ENCODE measurements around the gene DRD4.
"Not testable (repeated sequence)": the region's sequence is repeated elsewhere in the genome, so short reads cannot be mapped to it uniquely, and the experiment has no call there.

Gene DRD4

DNA sequence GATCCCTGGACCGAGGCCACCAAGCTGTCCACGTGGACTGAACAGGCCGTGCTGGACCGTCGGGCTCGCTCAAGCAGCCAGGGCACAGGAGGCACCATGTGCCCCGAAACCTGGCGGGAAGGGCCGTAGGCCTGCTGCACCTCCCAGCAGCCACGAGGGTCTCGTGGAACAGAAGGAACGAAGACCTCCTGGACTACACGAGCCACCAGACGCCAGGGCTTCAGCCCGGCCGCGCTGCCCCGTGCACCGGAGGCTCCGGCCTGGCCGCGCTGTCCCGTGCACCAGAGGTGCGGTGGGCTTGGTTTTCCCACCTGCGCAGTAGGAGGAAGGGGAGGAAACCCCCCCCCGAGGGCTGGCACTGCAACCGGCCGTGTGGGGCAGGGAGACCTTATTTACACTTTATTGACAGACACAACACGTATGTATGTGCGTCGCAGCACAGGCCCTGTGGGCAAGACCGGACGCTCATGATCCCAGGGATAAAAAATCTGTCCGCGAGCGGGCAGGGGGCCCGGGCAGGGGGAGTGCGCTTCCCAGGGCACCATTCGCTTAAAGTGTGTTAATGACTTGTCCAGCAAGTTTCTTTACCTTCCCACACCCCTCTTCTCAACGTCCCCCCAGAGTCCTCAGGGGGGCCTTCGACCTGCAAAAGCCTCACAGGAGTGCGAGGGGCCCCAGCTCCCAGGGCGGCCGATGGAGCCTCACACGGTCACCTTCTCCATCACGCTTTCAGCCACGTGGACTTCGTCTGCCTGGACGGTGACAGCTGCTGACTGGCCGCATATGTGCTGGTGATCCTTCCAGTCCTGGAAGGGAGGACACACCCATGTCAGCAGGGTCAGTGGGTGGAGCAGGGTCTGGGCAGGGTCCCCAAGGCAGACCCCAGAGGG is 7.0 kb downstream of the DRD4 start:
- no peak for DNase-seq (ENCODE audit: low read depth, low spot score)

DNA sequence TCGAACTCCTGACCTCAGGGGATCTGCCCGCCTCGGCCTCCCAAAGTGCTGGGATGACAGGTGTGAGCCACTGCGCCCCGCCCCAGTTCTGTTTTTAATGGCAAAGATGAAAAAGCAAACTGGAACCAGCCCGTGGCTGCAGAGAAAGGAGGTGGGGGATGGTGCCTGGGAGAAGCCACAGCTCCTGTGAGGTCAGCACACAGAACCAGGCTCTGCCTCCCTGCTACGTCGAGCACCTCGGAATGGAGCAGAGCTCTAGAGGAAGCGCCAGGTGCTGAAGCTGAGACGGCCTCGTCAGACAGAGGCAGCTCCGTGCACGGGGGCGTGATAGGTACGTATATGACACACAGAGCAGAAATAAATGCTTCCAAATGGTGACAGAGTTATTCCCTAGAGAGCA is 8.5 kb downstream of the DRD4 start:
- no peak for DNase-seq (ENCODE audit: low read depth, low spot score)

GRCh38 chr11:646214-646613 is 9.1 kb downstream of the DRD4 start:
- DNase-seq (ENCODE audit: low read depth, low spot score): no peak

DNA sequence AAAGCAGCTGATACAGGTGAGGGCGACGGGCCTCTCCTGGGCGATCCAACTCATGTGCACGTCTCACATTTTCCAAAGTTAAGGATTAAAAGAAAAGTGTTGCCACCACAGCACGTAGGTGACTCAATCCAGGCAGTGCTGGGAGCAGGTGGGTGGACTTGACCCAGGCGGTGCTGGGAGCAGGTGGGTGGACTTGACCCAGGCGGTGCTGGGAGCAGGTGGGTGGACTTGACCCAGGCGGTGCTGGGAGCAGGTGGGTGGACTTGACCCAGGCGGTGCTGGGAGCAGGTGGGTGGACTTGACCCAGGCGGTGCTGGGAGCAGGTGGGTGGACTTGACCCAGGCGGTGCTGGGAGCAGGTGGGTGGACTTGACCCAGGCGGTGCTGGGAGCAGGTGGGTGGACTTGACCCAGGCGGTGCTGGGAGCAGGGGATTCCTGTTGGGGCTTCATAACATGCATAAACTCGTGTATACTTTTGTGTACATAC is 10.6 kb downstream of the DRD4 start:
- DNase-seq (ENCODE audit: low read depth, low spot score): not testable (repeated sequence)

DNA sequence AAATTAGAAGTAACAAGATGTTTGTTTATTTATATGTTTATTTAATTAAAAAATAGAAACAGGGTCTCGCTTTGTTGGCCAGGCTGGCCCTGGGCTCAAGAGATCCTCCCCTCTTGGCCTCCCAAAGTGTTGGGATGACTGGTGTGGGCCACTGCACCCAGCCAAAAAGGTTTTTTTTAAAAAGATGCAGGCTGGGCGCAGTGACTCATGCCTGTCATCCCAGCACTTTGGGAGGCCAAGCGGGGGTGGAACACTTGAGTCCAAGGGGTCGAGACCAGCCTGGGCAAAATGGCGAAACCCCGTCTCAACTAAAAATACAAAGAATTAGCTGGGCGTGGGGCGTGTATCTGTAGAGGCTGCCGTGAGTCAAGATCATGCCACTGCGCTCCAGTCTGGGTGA is 13.4 kb downstream of the DRD4 start:
- DNase-seq (ENCODE audit: low read depth, low spot score): no peak

GRCh38 chr11:653136-653535 is 16.1 kb downstream of the DRD4 start:
- not testable (repeated sequence) for DNase-seq (ENCODE audit: low read depth, low spot score)

DNA sequence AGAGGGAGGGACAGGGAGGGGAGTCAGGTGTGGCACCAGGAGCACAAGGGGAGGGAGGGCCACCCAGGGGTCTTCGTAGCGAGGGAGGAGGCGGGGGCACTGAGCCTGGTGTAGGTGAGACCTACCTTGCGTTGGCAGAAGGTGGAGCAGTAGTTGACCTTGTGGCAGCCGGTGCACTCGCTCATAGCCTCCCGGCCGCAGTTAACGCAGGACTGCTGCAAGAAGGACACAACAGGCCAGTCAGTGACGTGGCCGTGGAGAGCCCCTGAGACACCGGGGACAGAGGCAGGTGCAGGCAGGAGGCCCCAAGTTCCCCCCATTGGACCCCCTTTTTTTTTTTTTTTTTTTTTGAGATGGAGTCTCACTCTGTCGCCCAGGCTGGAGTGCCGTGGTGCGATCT is 16.8 kb downstream of the DRD4 start:
- no peak for DNase-seq (ENCODE audit: low read depth, low spot score)

GRCh38 chr11:654444-654843 is 17.4 kb downstream of the DRD4 start:
- DNase-seq (ENCODE audit: low read depth, low spot score): not testable (repeated sequence)

DNA sequence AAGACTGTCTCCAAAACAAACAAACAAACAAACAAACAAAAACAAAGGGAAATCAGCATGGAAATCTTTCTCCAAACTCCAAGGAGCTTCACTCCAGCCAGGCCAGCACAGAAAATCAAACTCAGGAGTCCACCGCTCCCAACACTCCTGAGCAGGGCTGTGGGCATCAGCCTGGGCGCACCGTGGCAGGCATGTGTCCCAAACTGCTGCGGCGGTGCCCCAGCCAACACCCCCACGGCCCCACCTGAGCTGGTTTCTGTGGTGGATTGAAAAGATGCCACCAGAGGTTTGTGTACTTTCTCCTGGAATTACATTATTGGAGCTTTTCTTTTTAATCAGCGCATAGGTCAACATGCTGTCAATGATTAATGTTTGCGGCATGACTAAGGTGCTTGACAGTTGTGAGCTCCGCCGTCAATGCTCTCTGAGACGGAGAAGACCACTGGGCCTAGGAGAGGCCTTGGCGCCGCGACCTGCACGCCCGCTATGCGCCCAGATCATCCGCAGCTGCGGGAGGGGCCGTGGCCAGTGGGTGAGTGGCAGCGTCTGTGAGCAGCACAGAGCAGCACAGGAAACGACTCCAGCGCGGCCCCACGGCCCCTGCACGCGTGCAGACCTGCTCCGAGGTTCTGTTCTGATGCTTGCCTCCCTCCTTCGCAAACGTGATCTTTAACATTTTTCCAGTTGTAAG is 18.1 kb downstream of the DRD4 start:
- DNase-seq (ENCODE audit: low read depth, low spot score): no peak

DNA sequence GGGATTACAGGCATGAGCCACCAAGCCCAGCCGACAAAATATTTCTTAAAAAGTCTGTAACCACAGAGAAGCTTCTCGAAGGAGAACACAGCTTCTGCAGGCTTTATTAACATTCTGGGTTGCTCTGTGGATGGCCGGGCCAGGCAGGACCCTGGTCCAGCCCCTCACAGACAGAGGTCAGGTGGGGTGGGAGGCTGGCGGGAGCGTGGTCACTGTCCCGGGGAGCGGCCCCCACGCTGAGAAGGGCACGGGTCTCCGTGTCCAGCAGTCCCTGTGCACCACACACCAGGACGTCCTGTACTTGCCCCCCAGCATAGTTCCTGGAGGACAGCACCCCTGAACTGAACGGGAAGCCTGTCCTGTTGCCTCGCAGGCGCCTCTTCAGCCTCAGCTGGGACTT is 19.4 kb downstream of the DRD4 start:
- no peak for DNase-seq (ENCODE audit: low read depth, low spot score)

DNA sequence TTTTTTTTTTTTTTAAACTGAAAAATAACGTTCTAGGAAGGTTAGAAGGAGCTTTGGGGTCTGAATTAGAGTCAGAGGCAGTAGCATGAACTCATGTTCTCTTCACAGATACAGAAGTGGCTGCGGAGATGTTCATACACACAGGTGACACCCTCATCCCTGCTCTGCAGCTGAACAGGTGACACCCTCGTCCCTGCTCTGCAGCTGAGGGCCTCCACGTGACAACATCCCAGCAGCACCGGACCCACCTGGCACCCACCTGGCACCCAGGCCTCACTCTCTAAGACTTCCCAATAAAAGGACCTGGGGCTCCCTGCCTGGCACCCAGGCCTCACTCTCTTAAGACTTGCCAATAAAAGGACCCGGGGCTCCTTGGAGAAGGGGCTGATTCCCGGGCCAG is 19.8 kb downstream of the DRD4 start:
- DNase-seq (ENCODE audit: low read depth, low spot score): no peak

DNA sequence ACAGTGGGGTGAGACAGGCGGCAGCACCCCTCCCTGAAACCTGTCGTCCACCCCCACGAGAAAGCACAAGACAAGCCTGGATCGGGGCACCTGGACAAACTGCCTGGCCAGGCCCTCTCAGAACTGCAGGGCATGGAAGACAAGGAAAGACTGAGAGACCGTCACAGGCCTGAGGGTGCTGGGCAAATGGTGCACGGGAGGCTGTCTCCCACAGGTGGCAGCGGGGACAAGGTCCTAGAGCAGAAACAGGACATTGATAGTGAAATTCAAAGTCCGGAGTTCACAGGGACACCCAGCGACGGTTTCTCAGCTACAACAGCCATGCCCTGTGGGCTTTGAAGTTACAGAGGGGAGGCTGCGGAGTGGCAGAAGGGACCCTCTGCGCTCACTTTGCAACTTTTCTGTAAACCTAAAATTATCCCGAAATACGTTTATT is 20.6 kb downstream of the DRD4 start:
- no peak for DNase-seq (ENCODE audit: low read depth, low spot score)

DNA sequence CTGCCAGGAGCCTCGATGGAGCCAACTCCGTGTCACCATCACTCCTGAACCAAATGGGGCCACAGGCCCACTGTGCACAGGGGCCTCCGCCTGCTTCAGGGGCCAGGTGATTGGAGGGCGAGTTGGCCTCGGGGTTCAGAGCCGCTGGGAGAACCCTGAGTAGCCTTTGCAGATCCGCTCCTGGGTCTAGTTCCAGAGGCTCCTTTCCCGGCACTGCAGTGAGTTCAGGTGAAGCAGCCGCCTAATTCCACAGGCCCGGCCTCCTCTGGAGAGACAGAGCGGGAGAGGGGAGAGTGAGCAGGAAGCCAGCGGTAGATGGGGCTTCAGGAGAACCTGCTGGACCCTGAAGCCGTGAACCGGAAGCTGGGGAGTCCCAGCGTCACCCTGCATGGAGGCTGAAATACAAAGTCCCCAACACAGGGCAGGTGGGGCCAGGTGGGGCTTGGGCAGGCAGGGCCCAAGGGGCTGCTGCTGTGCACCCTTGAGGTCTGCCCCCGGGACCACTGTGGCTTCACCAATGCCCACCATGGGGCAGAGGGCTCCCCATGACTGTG is 22.5 kb downstream of the DRD4 start:
- DNase-seq (ENCODE audit: low read depth, low spot score): no peak

DNA sequence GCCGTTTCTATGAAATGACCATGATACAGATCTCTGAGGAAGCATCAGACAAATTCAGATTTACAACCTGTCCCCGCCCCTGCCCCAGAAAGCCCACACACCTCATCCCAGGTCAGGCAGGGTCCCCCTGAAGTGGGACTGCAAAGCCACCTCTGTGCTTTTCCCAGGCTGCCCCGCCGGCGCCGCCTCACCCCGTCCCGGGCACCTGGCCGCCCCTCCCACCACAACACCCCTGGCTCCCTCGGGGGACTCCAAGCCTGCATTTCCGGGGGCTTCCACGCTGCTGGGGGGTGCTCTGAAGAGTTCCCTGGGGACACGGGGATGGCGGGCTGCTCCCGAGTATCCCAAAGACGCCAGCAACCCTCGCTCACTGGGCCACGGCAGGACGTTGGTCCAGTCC is 23.2 kb downstream of the DRD4 start:
- no peak for DNase-seq (ENCODE audit: low read depth, low spot score)

- DNase-seq (ENCODE audit: low read depth, low spot score): no peak
Observed at GRCh38 chr11:660681-661444, 23.8 kb downstream of the DRD4 start.

- peak; percentile 75 for DNase-seq (ENCODE audit: low read depth, low spot score)
Observed at GRCh38 chr11:662689-663274, 25.7 kb downstream of the DRD4 start.

DNA sequence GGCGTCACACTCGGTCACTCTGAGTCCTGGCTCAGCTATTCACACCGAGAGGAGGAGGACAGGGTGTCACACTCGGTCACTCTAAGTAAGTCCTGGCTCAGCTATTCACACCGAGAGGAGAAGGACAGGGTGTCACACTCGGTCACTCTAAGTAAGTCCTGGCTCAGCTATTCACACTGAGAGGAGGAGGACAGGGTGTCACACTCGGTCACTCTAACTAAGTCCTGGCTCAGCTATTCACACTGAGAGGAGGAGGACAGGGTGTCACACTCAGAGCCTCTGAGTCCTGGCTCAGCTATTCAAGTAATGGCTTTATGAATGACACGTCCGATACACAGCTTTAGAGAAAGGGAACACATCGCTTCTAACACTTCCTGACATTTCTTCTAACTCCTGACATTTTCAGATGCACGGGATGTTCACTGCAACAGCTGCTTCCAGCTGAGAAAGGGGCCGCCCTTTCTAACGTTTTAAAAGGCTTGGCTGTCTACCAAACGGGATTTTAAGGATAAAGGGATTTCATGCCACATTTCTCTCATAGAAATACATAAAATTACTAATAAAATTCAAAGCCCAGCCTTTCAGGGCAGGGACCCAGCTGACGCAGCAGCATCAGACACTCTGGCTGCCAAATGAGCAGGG is 28.1 kb downstream of the DRD4 start:
- DNase-seq (ENCODE audit: low read depth, low spot score): no peak

- no peak for DNase-seq (ENCODE audit: low read depth, low spot score)
Observed at GRCh38 chr11:665704-666281, 28.7 kb downstream of the DRD4 start.

DNA sequence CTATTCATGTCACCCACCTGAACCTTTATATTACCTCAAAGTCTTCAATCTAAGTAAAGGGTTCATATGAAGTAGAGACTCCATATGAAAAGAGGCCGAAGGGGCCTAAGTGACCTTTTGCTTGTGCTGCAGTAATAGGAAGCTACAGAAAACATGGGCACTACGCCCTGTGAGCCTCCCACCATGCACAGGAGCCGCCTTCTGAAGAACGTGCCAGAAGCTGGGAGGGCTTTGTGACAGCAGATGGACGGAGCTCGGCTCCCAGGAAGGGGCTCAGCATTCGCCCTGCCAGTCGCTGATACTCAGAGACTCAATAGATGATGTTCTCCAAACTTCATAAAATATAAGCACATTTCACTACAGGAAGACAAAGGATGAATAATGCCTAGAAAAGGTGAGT is 36.8 kb downstream of the DRD4 start:
- DNase-seq (ENCODE audit: low read depth, low spot score): no peak

DNA sequence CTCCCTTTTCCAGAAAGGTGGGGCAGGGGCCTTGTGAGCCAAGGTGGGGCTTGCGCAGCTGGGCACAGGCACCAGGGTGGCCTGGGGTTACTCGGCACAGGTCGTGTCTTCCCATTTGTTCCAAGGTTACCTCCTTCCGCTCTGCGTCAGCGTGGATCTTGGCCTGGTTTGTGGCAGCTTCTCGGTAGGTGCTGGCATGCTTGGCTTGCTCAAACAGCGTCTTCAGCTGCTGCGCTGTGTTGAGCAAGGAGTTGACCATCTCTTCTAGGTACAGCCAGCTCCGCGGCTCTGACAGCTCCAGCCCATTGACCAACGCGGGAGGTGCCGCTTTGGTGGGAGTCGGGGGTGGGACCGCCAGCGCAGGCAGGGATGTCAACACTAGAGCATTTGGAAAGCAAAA is 37.3 kb downstream of the DRD4 start:
- DNase-seq (ENCODE audit: low read depth, low spot score): no peak

- no peak for DNase-seq (ENCODE audit: low read depth, low spot score)
Observed at GRCh38 chr11:678297-678696, 41.2 kb downstream of the DRD4 start.

Data from astrocyte of the hippocampus (primary cell).